Mammary epithelial cell (primary cell): ENCODE data around the gene ABHD16A.

Source experiments
- EZH2 ChIP-seq: IDR thresholded peaks from 2 replicates; pipeline ENCODE4 v1.6.1; 2012; ENCODE audit warnings: low read length, inconsistent platforms, borderline replicate concordance
- TF ChIP-seq, protein P1 (sequence below), 2 donors: IDR thresholded peaks in 1 of 2; conservative IDR thresholded peaks in 1 of 2; 2 replicates each; pipeline ENCODE4 v1.5.1; 2011 to 2012; ENCODE audit warnings: inconsistent platforms in 2 of 2, low read length in 2 of 2, mild to moderate bottlenecking in 2 of 2, control low read depth in 1 of 2, low read depth in 1 of 2; ENCODE audit not compliant: insufficient read depth in 1 of 2; ENCODE audit errors: extremely low read depth in 1 of 2

DNA sequence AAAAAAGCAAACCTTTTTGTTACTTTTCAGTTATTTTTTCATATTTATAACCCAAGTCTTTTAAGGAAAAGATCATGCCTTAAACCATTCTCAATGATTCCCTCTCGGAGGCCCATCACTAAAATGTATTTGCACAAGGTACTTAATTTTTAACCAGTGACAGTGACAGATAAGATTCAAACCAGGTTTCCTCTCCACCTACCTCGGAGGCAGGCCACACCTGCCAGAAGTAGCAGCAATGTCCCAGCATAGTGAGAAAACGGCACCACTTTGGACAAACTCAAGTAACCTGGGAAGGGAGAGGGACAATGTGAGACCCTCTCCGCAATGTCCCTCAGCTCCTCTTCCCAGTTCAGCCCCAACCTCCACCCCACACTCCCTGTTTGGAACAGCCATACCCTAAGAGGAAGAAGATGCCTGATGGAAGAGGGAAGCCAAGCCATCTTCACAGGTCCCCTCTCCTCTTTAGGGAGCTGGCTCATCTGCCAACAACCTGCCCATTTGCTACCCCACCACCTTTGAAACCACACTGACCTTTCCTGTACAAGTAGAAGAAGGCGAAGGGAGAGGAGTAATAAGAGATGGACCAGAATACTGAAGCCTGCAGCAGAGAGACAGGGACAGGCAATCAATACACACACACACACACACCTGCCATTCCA is 2.3 kb downstream of the ABHD16A start:
- TF ChIP-seq, protein P1, sequence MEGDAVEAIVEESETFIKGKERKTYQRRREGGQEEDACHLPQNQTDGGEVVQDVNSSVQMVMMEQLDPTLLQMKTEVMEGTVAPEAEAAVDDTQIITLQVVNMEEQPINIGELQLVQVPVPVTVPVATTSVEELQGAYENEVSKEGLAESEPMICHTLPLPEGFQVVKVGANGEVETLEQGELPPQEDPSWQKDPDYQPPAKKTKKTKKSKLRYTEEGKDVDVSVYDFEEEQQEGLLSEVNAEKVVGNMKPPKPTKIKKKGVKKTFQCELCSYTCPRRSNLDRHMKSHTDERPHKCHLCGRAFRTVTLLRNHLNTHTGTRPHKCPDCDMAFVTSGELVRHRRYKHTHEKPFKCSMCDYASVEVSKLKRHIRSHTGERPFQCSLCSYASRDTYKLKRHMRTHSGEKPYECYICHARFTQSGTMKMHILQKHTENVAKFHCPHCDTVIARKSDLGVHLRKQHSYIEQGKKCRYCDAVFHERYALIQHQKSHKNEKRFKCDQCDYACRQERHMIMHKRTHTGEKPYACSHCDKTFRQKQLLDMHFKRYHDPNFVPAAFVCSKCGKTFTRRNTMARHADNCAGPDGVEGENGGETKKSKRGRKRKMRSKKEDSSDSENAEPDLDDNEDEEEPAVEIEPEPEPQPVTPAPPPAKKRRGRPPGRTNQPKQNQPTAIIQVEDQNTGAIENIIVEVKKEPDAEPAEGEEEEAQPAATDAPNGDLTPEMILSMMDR (conservative IDR thresholded peaks at IDR 0.05 in 1 of 2, IDR thresholded peaks at IDR 0.05 in 1 of 2; ENCODE audit: extremely low read depth in 1 of 2, insufficient read depth in 1 of 2, low read depth in 1 of 2, low read length in 2 of 2): no peak
- TF ChIP-seq EZH2: no peak
